IMR-90 (cell line): Measurements from ENCODE around the gene MTIF3. TPM values are rescaled to one million over a fixed set of nuclear protein-coding genes. Genes with fewer than 3 reads are reported as not detected.

Source experiments
- ATAC-seq: fragments of 200-7000 bp; cut with Tn5 transposase; 2 replicates; pipeline ENCODE4 v1.9.1; 2020; ENCODE audit warnings: low read depth, mild to moderate bottlenecking, moderate library complexity
- BruUV-seq: library from RNA; stranded (reverse); fragments of 400-500 nt; replicated peaks from 2 replicates; lab custom pipeline; 2021; lab: Mats Ljungman, UMichigan
- CTCF ChIA-PET: fragments of 300-600 bp; formaldehyde crosslinking; extraction: SDS; loops from one replicate; lab custom pipeline; 2021; ENCODE audit warnings: antibody characterized with exemption; lab: Yijun Ruan, JAX
- POLR2A ChIA-PET: fragments of 300-600 bp; sonication (Branson Sonifier 250); formaldehyde crosslinking; loops from one replicate; lab custom pipeline; 2022; ENCODE audit warnings: antibody characterized with exemption; ENCODE audit not compliant: unreplicated experiment; lab: Charles Lee
- DNase-seq: peaks from one replicate; pipeline ENCODE4 v3.0.0; 2013
- H2AFZ ChIP-seq: replicated peaks from 2 replicates; pipeline ENCODE3; 2013; ENCODE audit warnings: low read length, mild to moderate bottlenecking; ENCODE audit not compliant: poor library complexity
- H2AK5ac ChIP-seq: 2 replicates; pipeline ENCODE4 v1.6.1; 2013; ENCODE audit warnings: low read depth, low read length, inconsistent platforms
- H2AK9ac ChIP-seq: replicated peaks from 2 replicates; pipeline ENCODE3; 2013; ENCODE audit warnings: mild to moderate bottlenecking, low read depth, low read length, moderate library complexity; ENCODE audit not compliant: poor library complexity
- H2BK120ac ChIP-seq: 2 replicates; pipeline ENCODE4 v1.6.1; 2013; ENCODE audit warnings: low read depth, low read length, inconsistent platforms
- H2BK15ac ChIP-seq: 3 replicates; pipeline ENCODE4 v1.6.1; 2013; ENCODE audit warnings: low read depth, low read length, inconsistent platforms
- H2BK20ac ChIP-seq: 2 replicates; pipeline ENCODE4 v1.6.1; 2013; ENCODE audit warnings: low read depth, mild to moderate bottlenecking, inconsistent platforms, low read length, moderate library complexity
- H2BK5ac ChIP-seq: 2 replicates; pipeline ENCODE4 v1.6.1; 2013; ENCODE audit warnings: mild to moderate bottlenecking, low read depth, low read length, inconsistent platforms; ENCODE audit not compliant: poor library complexity, severe bottlenecking
- H3K14ac ChIP-seq: replicated peaks from 2 replicates; pipeline ENCODE4 v1.6.1; 2013; ENCODE audit warnings: low read depth, low read length, inconsistent platforms
- H3K18ac ChIP-seq: 2 replicates; pipeline ENCODE4 v1.6.1; 2013; ENCODE audit warnings: low read depth, low read length, control low read depth
- H3K23ac ChIP-seq: 2 replicates; pipeline ENCODE4 v1.6.1; 2013; ENCODE audit warnings: low read depth, low read length, inconsistent platforms
- H3K27ac ChIP-seq: 2 replicates; pipeline ENCODE4 v1.5.1; 2013; ENCODE audit warnings: mild to moderate bottlenecking, control low read depth, low read length; ENCODE audit not compliant: insufficient read depth
- H3K27me3 ChIP-seq: 2 replicates; pipeline ENCODE4 v1.6.1; 2013; ENCODE audit warnings: low read length; ENCODE audit not compliant: control insufficient read depth, insufficient read depth
- H3K36me3 ChIP-seq: 2 replicates; pipeline ENCODE4 v1.6.1; 2013; ENCODE audit warnings: low read length, mixed read lengths; ENCODE audit not compliant: control insufficient read depth, insufficient read depth
- H3K4ac ChIP-seq: 2 replicates; pipeline ENCODE4 v1.6.1; 2013; ENCODE audit warnings: low read depth, low read length, inconsistent platforms
- H3K4me1 ChIP-seq: 2 replicates; pipeline ENCODE4 v1.6.1; 2013; ENCODE audit warnings: low read length, mixed read lengths; ENCODE audit not compliant: control insufficient read depth, insufficient read depth
- H3K4me2 ChIP-seq: 2 replicates; pipeline ENCODE4 v1.6.1; 2013; ENCODE audit warnings: low read depth, mild to moderate bottlenecking, control low read depth, low read length, moderate library complexity
- H3K4me3 ChIP-seq: 2 replicates; pipeline ENCODE4 v1.5.1; 2013; ENCODE audit warnings: low read depth, mild to moderate bottlenecking, control low read depth, low read length, moderate library complexity; ENCODE audit not compliant: insufficient read depth
- H3K56ac ChIP-seq: 2 replicates; pipeline ENCODE4 v1.6.1; 2013; ENCODE audit warnings: low read length, inconsistent platforms; ENCODE audit not compliant: insufficient read depth; ENCODE audit errors: extremely low read depth
- H3K79me1 ChIP-seq, 2 experiments: 2 replicates each; pipeline ENCODE4 v1.6.1; 2013; ENCODE audit warnings: low read length in 2 of 2, inconsistent platforms in 1 of 2, low read depth in 1 of 2
- H3K9ac ChIP-seq: 2 replicates; pipeline ENCODE4 v1.6.1; 2013; ENCODE audit warnings: low read depth, low read length, control low read depth
- H3K9me1 ChIP-seq: 2 replicates; pipeline ENCODE4 v1.6.1; 2013; ENCODE audit warnings: low read length, inconsistent platforms; ENCODE audit not compliant: insufficient read depth
- H3K9me3 ChIP-seq: 2 replicates; pipeline ENCODE4 v1.6.1; 2013; ENCODE audit warnings: low read length; ENCODE audit not compliant: control insufficient read depth, insufficient read depth
- H4K20me1 ChIP-seq: 2 replicates; pipeline ENCODE4 v1.6.1; 2013; ENCODE audit warnings: low read length, inconsistent platforms; ENCODE audit not compliant: insufficient read depth
- H4K5ac ChIP-seq: 2 replicates; pipeline ENCODE4 v1.6.1; 2013; ENCODE audit warnings: mild to moderate bottlenecking, low read depth, low read length, control low read depth
- H4K8ac ChIP-seq, 2 experiments: 2 replicates each; pipeline ENCODE4 v1.6.1; 2013; ENCODE audit warnings: low read depth in 2 of 2, low read length in 2 of 2, control low read depth in 1 of 2, inconsistent platforms in 1 of 2
- H4K91ac ChIP-seq: 2 replicates; pipeline ENCODE4 v1.6.1; 2013; ENCODE audit warnings: low read depth, low read length, inconsistent platforms; ENCODE audit not compliant: insufficient read depth
- BHLHE40 ChIP-seq: fragments of 150-350 bp; IDR thresholded peaks from 2 replicates; pipeline ENCODE4 v1.6.1; 2016; ENCODE audit warnings: mild to moderate bottlenecking, low read depth, low read length
- CEBPB ChIP-seq: IDR thresholded peaks from 2 replicates; pipeline ENCODE4 v1.6.1; 2012; ENCODE audit warnings: low read depth, low read length, improper control_type of control experiment
- CHD1 ChIP-seq: IDR thresholded peaks from 2 replicates; pipeline ENCODE4 v1.6.1; 2012; ENCODE audit warnings: low read depth, low read length, improper control_type of control experiment
- MAFK ChIP-seq: IDR thresholded peaks from 2 replicates; pipeline ENCODE4 v1.6.1; 2012; ENCODE audit warnings: low read depth, low read length, improper control_type of control experiment
- MAZ ChIP-seq: IDR thresholded peaks from 2 replicates; pipeline ENCODE4 v1.6.1; 2012; ENCODE audit warnings: low read depth, mild to moderate bottlenecking, low read length, improper control_type of control experiment, moderate library complexity, borderline replicate concordance
- MXI1 ChIP-seq: IDR thresholded peaks from 2 replicates; pipeline ENCODE4 v1.6.1; 2012; ENCODE audit warnings: low read depth, mild to moderate bottlenecking, low read length, moderate library complexity, borderline replicate concordance
- NFE2L2 ChIP-seq: fragments of 150-350 bp; IDR thresholded peaks from 2 replicates; pipeline ENCODE4 v1.6.1; 2016; ENCODE audit warnings: low read depth, mild to moderate bottlenecking, low read length
- POLR2A ChIP-seq: IDR thresholded peaks from 2 replicates; pipeline ENCODE4 v1.6.1; 2012; ENCODE audit warnings: mild to moderate bottlenecking, low read depth, low read length
- RAD21 ChIP-seq: IDR thresholded peaks from 2 replicates; pipeline ENCODE4 v1.6.1; 2012; ENCODE audit warnings: low read length, improper control_type of control experiment
- RCOR1 ChIP-seq: IDR thresholded peaks from 2 replicates; pipeline ENCODE4 v1.6.1; 2012; ENCODE audit warnings: mild to moderate bottlenecking, low read length, improper control_type of control experiment; ENCODE audit not compliant: insufficient replicate concordance
- RFX5 ChIP-seq: IDR thresholded peaks from 2 replicates; pipeline ENCODE4 v1.8.0; 2012; ENCODE audit warnings: low read depth, mild to moderate bottlenecking, low read length, moderate library complexity
- SMC3 ChIP-seq: fragments of 150-350 bp; IDR thresholded peaks from 2 replicates; pipeline ENCODE4 v1.6.1; 2016; ENCODE audit warnings: low read depth, mild to moderate bottlenecking, antibody characterized with exemption, low read length, moderate library complexity
- WGBS, 2 experiments: methylation state at CpG; one replicate each; pipeline versions ENCODE4 v1.1.5 to v1.1.7; 2013; ENCODE audit warnings: missing lambda C conversion rate in 2 of 2; ENCODE audit not compliant: insufficient read length in 1 of 2; ENCODE audit errors: extremely low coverage in 2 of 2; 5-methylcytosine and 5-hydroxymethylcytosine counted together
- dilution Hi-C: fragments of 300-500 bp; cut with HindIII; formaldehyde crosslinking; loops from one replicate; pipeline ENCODE4 v1.14.3; 2018; ENCODE audit warnings: low sequenced_read_pairs; ENCODE audit not compliant: unreplicated experiment
- in situ Hi-C: fragments of 300-500 bp; cut with MboI; formaldehyde crosslinking; loops from 3 replicates; pipeline ENCODE4 v1.14.3; 2019; ENCODE audit warnings: low sequenced_read_pairs, inconsistent platforms, mixed read lengths
- intact Hi-C: fragments of 100-400 bp; cut with micrococcal nuclease; formaldehyde crosslinking; loops from 2 replicates; pipeline ENCODE4 v1.10.0; 2022
- polyA plus RNA-seq, 3 experiments: library from polyadenylated mRNA; depleted of rRNA; stranded (reverse); fragments of >200 nt; gene quantifications; 2 replicates each; pipeline ENCODE4 v1.2.3, GENCODE V29; 2012; ENCODE audit warnings: low replicate concordance in 1 of 3
- total RNA-seq: library from RNA; depleted of rRNA; stranded (reverse); fragments of >200 nt; gene quantifications from 2 replicates; pipeline ENCODE4 v1.2.3, GENCODE V29; 2012

Gene MTIF3
- total and polyA plus RNA-seq, 2 of the 4 experiments (the other 2 are of a cell fraction): 31.7 to 41.0 TPM

DNA sequence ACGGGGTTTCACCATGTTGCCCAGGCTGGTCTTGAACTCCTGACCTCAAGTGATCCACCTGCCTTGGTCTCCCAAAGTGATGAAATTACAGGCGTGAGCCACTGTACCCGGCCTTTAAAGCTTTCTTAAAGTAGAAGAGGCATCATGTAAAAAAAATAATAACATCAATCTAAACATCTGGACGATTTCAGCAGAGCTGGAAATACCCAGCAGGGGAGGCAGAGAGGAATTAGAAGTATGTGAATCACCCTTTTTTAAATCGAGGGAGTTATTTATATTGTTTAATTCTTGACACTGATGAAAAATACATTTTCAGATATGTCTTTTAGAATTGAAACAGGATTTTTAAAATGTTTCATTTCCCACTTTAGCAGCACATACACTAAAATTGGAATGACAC lies 37.4 kb upstream of the MTIF3 start:
- Histone ChIP-seq H2AFZ (no peak overlapping the region), H2BK20ac (no peak overlapping the region), H3K27me3 (peaks cover 8% of the 10 kb centered on the region), H4K5ac (no peak overlapping the region), H4K20me1 (no peaks in the 10 kb centered on the region), H3K56ac (no peak overlapping the region), H4K8ac (no peak overlapping the region), H2BK5ac (no peak overlapping the region), H2BK120ac (no peak overlapping the region), H3K14ac (no peak overlapping the region), H3K23ac (no peak overlapping the region), H3K36me3 (no peaks in the 10 kb centered on the region), H3K18ac (no peak overlapping the region), H2AK9ac (no peak overlapping the region), H3K4me2 (no peak overlapping the region), H3K4ac (no peak overlapping the region), H3K27ac (no peak overlapping the region), H3K4me1 (no peaks in the 10 kb centered on the region), H3K4me3 (no peak overlapping the region), H2BK15ac (no peak overlapping the region), H3K9me3 (no peaks in the 10 kb centered on the region), H3K79me1 (no peaks in the 10 kb centered on the region), H4K91ac (no peak overlapping the region), H3K9me1 (no peaks in the 10 kb centered on the region), H2AK5ac (no peak overlapping the region), H3K9ac (no peak overlapping the region)
- WGBS, 2 experiments: no CpG with 5 or more reads among the region's 5 CpGs
- DNase-seq (no peak), ATAC-seq (no peak)
- intact Hi-C loops: no loop called here
- ChIA-PET POLR2A (no interaction called here), CTCF (no interaction called here)
- in situ Hi-C loops: no loop called here
- no TSS peak for BruUV-seq
- dilution Hi-C loops: no loop called here
- TF ChIP-seq SMC3 (no peak), MAZ (no peak), RAD21 (no peak), CHD1 (no peak), BHLHE40 (no peak), NFE2L2 (no peak), MXI1 (no peak), POLR2A (no peak), RFX5 (no peak), RCOR1 (no peak), MAFK (no peak), CEBPB (no peak)
